Vagina (tissue), 2 donors: ENCODE data around the gene APOBEC3B. TPM values are rescaled to one million over a fixed set of nuclear protein-coding genes. Genes with fewer than 3 reads are reported as not detected.
"Not testable (repeated sequence)": the region's sequence is repeated elsewhere in the genome, so short reads cannot be mapped to it uniquely, and the experiment has no call there.

ENCODE experiments used
- DNase-seq, 2 donors: peaks; one replicate each; pipeline ENCODE4 v3.0.0-alpha.2; 2017; ENCODE audit errors: extremely low spot score in 2 of 2
- H3K27ac ChIP-seq: fragments of 200-600 bp; sonication (generic); one replicate; pipeline ENCODE4 v1.5.1; 2019
- H3K27me3 ChIP-seq: fragments of 200-600 bp; sonication (generic); one replicate; pipeline ENCODE4 v1.5.1; 2019
- H3K36me3 ChIP-seq, 2 donors: fragments of 200-600 bp; sonication (generic); one replicate each; pipeline ENCODE4 v1.5.1; 2017 to 2019
- H3K4me1 ChIP-seq: fragments of 200-600 bp; sonication (generic); one replicate; pipeline ENCODE4 v1.5.1; 2019
- H3K4me3 ChIP-seq, 2 donors: fragments of 200-600 bp; sonication (generic); 1 replicate in 1 of 2; 2 replicates in 1 of 2; pipeline ENCODE4 v1.5.1; 2016 to 2019
- H3K9me3 ChIP-seq: fragments of 200-600 bp; sonication (generic); one replicate; pipeline ENCODE4 v1.5.1; 2019
- POLR2A ChIP-seq, 2 donors: fragments of 450-650 bp; IDR thresholded peaks; one replicate each; pipeline ENCODE4 v1.6.1; 2017; ENCODE audit warnings: antibody characterized with exemption in 2 of 2, mild to moderate bottlenecking in 2 of 2, moderate library complexity in 2 of 2
- POLR2AphosphoS5 ChIP-seq, 2 donors: sonication (generic); formaldehyde crosslinking; IDR thresholded peaks; one replicate each; pipeline ENCODE4 v1.9.0; 2017; ENCODE audit warnings: antibody characterized with exemption in 2 of 2, mild to moderate bottlenecking in 2 of 2, low read depth in 1 of 2; ENCODE audit not compliant: insufficient read depth in 1 of 2
- intact Hi-C: fragments of 100-400 bp; cut with DNase I; formaldehyde crosslinking; loops from one replicate; pipeline ENCODE4 v1.15.1; 2023
- total RNA-seq: library from RNA; depleted of rRNA; stranded (reverse); fragments of >200 nt; gene quantifications from one replicate; pipeline ENCODE4 v1.2.3, GENCODE V29; 2016
- TF ChIP-seq, protein P1 (sequence below), 3 experiments: fragments of 450-650 bp in 2 of 3; fragments of 200-600 bp in 1 of 3; sonication (generic) in 1 of 3; IDR thresholded peaks; one replicate each; pipeline ENCODE4 v1.5.1; 2017 to 2019; ENCODE audit warnings: antibody characterized with exemption in 3 of 3, mild to moderate bottlenecking in 2 of 3, moderate library complexity in 2 of 3

Gene APOBEC3B
- total RNA-seq, 1 donor from 2014 or later: not detected

DNA sequence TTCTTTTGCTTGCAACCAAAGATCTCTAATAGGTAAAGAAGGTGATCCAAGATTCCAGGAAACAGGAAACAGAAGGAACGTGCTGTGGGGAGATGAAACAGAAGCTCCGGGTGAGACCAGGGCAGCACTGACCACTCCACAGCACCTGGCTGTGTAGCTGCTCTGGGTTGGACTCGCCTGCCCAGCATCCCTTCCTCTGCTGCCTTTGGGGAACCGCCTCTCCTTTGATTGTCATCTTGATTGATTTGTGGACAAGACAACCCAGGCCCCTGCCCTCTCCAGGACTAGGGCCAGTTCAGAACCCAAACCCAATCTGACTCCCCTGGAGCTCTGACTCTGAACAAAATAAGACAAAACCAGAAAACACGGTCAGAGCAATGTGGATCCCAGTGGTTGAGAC lies 39.4 kb upstream of the APOBEC3B start:
- DNase-seq: no peak
- Histone ChIP-seq H3K27ac (no peak overlapping the region), H3K4me1 (no peaks in the 10 kb centered on the region), H3K9me3 (no peaks in the 10 kb centered on the region), H3K27me3 (no peaks in the 10 kb centered on the region), H3K4me3 (no peak overlapping the region), H3K36me3 (no peaks in the 10 kb centered on the region)
- intact Hi-C loops: no loop called here
- TF ChIP-seq, protein P1, sequence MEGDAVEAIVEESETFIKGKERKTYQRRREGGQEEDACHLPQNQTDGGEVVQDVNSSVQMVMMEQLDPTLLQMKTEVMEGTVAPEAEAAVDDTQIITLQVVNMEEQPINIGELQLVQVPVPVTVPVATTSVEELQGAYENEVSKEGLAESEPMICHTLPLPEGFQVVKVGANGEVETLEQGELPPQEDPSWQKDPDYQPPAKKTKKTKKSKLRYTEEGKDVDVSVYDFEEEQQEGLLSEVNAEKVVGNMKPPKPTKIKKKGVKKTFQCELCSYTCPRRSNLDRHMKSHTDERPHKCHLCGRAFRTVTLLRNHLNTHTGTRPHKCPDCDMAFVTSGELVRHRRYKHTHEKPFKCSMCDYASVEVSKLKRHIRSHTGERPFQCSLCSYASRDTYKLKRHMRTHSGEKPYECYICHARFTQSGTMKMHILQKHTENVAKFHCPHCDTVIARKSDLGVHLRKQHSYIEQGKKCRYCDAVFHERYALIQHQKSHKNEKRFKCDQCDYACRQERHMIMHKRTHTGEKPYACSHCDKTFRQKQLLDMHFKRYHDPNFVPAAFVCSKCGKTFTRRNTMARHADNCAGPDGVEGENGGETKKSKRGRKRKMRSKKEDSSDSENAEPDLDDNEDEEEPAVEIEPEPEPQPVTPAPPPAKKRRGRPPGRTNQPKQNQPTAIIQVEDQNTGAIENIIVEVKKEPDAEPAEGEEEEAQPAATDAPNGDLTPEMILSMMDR (IDR thresholded peaks at IDR 0.05): no peak
- TF ChIP-seq POLR2AphosphoS5 (IDR thresholded peaks at IDR 0.05; ENCODE audit: insufficient read depth in 1 of 2, low read depth in 1 of 2) (no peak), POLR2A (IDR thresholded peaks at IDR 0.05) (no peak)

DNA sequence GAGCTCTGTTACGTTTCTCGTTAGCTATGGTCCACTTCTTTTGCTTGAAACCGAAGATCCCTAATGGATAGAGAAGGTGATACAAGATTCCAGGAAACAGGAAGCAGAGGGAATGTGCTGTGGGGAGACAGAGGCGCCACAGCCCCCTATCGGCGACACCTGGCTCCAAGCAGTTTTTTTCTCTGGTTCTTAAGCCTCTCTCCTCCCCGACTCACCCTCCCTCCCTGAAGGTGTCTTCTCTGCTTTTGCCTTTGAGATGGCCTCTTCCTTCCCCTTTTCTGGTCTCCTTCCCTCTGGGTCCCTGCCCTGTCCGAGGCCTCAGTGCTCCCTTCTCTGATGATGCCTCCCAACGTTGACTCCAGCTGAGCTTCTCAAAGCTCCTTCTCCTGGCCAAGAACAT lies 38.9 kb upstream of the APOBEC3B start:
- Histone ChIP-seq H3K27ac (no peak overlapping the region), H3K4me1 (no peaks in the 10 kb centered on the region), H3K27me3 (no peaks in the 10 kb centered on the region), H3K9me3 (no peaks in the 10 kb centered on the region), H3K4me3 (no peak overlapping the region), H3K36me3 (no peaks in the 10 kb centered on the region)
- DNase-seq: no peak
- TF ChIP-seq, protein P1 (IDR thresholded peaks at IDR 0.05): no peak
- TF ChIP-seq POLR2A (IDR thresholded peaks at IDR 0.05) (no peak), POLR2AphosphoS5 (IDR thresholded peaks at IDR 0.05; ENCODE audit: insufficient read depth in 1 of 2, low read depth in 1 of 2) (no peak)
- intact Hi-C loops: no loop called here

DNA sequence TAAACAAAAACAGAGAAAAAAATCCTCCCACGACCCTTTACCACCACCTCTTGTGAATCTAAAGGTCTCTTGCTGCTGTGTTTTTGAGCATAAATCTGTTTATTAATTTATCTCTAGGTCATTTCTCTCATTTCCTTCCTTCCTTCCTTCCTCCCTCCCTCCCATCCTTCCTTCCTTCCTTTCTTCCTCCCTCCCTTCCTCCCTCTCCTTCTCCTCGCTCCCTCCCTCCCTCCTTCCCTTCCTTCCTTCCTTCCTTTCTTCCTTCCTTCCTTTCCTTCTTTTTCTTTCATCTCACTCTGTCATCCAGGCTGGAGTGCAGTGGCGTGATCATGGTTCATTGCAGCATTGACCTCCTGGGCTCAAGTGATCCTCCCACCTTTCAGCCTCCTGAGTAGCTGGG lies 38.3 kb upstream of the APOBEC3B start:
- Histone ChIP-seq H3K27ac (no peak overlapping the region), H3K4me1 (no peaks in the 10 kb centered on the region), H3K4me3 (no peak overlapping the region), H3K27me3 (no peaks in the 10 kb centered on the region), H3K36me3 (no peaks in the 10 kb centered on the region), H3K9me3 (no peaks in the 10 kb centered on the region)
- no peak for DNase-seq
- intact Hi-C loops: no loop called here
- TF ChIP-seq, protein P1 (IDR thresholded peaks at IDR 0.05): no peak
- TF ChIP-seq POLR2AphosphoS5 (IDR thresholded peaks at IDR 0.05; ENCODE audit: insufficient read depth in 1 of 2, low read depth in 1 of 2): no peak
- no peak for TF ChIP-seq POLR2A (IDR thresholded peaks at IDR 0.05)

DNA sequence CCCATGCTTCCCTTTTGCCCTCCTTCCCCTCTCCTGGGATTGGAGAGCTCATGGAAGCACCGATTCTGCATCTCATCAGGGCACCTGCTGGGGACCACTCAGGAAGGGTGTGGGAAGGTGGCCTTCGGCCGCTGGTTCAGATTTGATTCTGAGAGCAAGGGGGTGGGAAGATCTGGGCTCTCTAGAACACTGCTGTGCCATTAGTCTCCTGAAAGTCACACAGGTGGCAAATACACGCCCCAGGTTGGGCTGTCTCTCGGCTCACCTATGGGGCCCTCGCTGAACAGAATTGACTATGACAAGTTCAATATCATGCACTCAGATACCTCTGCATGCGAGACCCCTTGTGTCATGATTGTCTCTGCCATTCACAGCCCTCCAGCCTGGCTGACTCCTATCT lies 37.5 kb upstream of the APOBEC3B start:
- Histone ChIP-seq H3K27me3 (no peaks in the 10 kb centered on the region), H3K4me3 (no peak overlapping the region), H3K9me3 (no peaks in the 10 kb centered on the region), H3K4me1 (no peaks in the 10 kb centered on the region), H3K27ac (no peak overlapping the region), H3K36me3 (no peaks in the 10 kb centered on the region)
- DNase-seq: peak in 1 of 2 donors; percentile 74
- TF ChIP-seq POLR2AphosphoS5 (IDR thresholded peaks at IDR 0.05; ENCODE audit: insufficient read depth in 1 of 2, low read depth in 1 of 2) (no peak), POLR2A (IDR thresholded peaks at IDR 0.05) (no peak)
- intact Hi-C loops: no loop called here

DNA sequence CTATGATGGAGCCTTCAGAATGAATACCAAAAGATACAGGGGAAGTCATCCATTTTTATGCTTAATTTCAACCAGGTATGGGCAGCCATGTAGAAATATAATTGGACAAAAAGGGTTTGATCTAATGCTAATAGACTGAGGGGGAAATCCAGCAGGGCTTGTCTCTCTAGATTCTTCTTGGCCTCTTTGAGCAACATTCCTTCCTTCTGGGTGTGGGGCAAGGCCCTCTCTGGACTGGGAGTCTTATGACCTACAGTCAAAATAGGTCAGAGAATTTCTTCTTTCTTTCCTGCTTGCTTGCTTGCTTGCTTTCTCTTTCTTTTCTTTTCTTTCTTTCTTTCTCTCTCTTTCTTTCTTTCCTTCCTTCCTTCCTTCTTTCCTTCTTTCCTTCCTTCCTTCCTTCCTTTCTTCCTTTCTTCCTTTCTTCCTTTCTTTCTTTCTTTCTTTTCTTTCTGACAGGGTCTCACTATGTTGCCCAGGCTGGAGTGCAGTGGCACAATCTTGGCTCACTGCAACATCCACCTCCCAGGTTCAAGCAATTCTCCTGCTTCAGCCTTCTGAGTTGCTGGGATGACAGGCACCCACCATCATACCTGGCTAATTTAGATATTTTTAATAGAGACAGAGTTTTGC lies 36.3 kb upstream of the APOBEC3B start:
- H3K27me3 ChIP-seq, DNase-seq, H3K9me3 ChIP-seq, H3K4me1 ChIP-seq, intact Hi-C loops, H3K27ac ChIP-seq, H3K36me3 ChIP-seq, H3K4me3 ChIP-seq: not testable (repeated sequence)

DNA sequence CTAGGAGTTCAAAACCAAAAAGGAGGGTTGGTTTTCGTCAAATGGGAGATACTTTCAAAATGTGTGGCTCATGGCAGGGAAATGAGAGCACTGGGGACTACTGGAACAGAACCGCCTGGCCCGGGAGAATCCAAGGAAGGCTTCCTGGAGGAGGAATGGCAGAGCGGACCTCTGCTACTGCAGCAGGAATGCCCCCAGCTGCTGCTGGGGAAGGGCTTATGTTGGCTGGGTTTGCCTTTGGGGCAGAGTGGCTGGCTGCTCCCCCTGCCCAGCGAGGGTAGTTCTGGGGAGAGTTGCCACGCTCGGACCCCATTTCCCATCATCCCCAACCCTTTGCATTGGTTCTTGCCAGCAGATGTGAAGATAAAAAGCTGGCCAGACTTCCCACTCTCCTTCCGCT lies 35.4 kb upstream of the APOBEC3B start:
- Histone ChIP-seq H3K27me3 (no peaks in the 10 kb centered on the region), H3K9me3 (no peaks in the 10 kb centered on the region), H3K27ac (no peak overlapping the region), H3K4me1 (no peaks in the 10 kb centered on the region), H3K36me3 (no peaks in the 10 kb centered on the region), H3K4me3 (no peak overlapping the region)
- peak in 1 of 2 donors; percentile 81 for DNase-seq
- TF ChIP-seq POLR2AphosphoS5 (IDR thresholded peaks at IDR 0.05; ENCODE audit: insufficient read depth in 1 of 2, low read depth in 1 of 2) (no peak), POLR2A (IDR thresholded peaks at IDR 0.05) (no peak)
- TF ChIP-seq, protein P1 (IDR thresholded peaks at IDR 0.05): no peak
- intact Hi-C loops: no loop called here
